ENCODE data around the gene TMEM54.

- no peak for TF ChIP-seq CTCF (IDR thresholded peaks at IDR 0.05)
- no peak for TF ChIP-seq POLR2A (IDR thresholded peaks at IDR 0.05)
Observed at GRCh38 chr1:32867671-32868070, 33.5 kb downstream of the TMEM54 start.
